Endothelial cell of umbilical vein (primary cell): ENCODE measurements around the gene SLC30A2. TPM values are rescaled to one million over a fixed set of nuclear protein-coding genes. Genes with fewer than 3 reads are reported as not detected.

Source experiments
- BruUV-seq: library from RNA; stranded (reverse); fragments of 400-500 nt; replicated peaks from 2 replicates; lab custom pipeline; 2021; lab: Mats Ljungman, UMichigan
- CTCF ChIA-PET: fragments of 300-600, 350-600 bp; sonication (Branson Sonifier 250); formaldehyde crosslinking; loops from one replicate; lab custom pipeline; 2021; ENCODE audit warnings: antibody characterized with exemption, inconsistent platforms; lab: Charles Lee
- POLR2A ChIA-PET: fragments of 300-600, 350-600 bp; sonication (Branson Sonifier 250); formaldehyde crosslinking; loops from one replicate; lab custom pipeline; 2021; ENCODE audit warnings: antibody characterized with exemption, inconsistent platforms; lab: Charles Lee
- DNase-seq: peaks from one replicate; pipeline ENCODE4 v3.0.0-alpha.2; 2011; ENCODE audit warnings: low read depth, low spot score
- FAIRE-seq: peaks from 2 replicates; lab custom pipeline; 2011; peaks lifted over from hg19 to GRCh38; lab: Jason Lieb, UNC
- H2AFZ ChIP-seq: 2 replicates; pipeline ENCODE4 v1.6.0; 2012; ENCODE audit warnings: low read depth, low read length, control low read depth, inconsistent platforms
- H3K27ac ChIP-seq: 2 replicates; pipeline ENCODE4 v1.5.1; 2011; ENCODE audit warnings: low read depth, mild to moderate bottlenecking, control low read depth, low read length, moderate library complexity; ENCODE audit not compliant: insufficient read depth
- H3K27me3 ChIP-seq, 2 experiments: 2 replicates each; pipeline versions ENCODE4 v1.6.0 to v1.6.1; 2011; ENCODE audit warnings: low read length in 2 of 2, mixed read lengths in 1 of 2; ENCODE audit not compliant: control insufficient read depth in 2 of 2, insufficient read depth in 2 of 2
- H3K36me3 ChIP-seq, 2 experiments: 2 replicates in 1 of 2; 3 replicates in 1 of 2; pipeline ENCODE4 v1.5.1; 2011; ENCODE audit warnings: low read length in 2 of 2, mild to moderate bottlenecking in 1 of 2, moderate library complexity in 1 of 2; ENCODE audit not compliant: control insufficient read depth in 2 of 2, insufficient read depth in 2 of 2; ENCODE audit errors: extremely low read depth in 1 of 2
- H3K4me1 ChIP-seq: 3 replicates; pipeline ENCODE4 v1.5.1; 2011; ENCODE audit warnings: mild to moderate bottlenecking, low read length; ENCODE audit not compliant: control insufficient read depth, insufficient read depth; ENCODE audit errors: extremely low read depth
- H3K4me2 ChIP-seq: 2 replicates; pipeline ENCODE4 v1.6.1; 2011; ENCODE audit warnings: low read length, control low read depth, mixed read lengths; ENCODE audit not compliant: insufficient read depth
- H3K4me3 ChIP-seq, 3 experiments: fragments of 200-600 bp in 1 of 3; sonication (generic), shearing (Covaris generic) in 1 of 3; replicated peaks in 1 of 3; 2 replicates each; pipeline ENCODE4 v1.5.1; 2011 to 2016; ENCODE audit warnings: control low read depth in 3 of 3, low read length in 3 of 3, mild to moderate bottlenecking in 2 of 3, inconsistent platforms in 1 of 3, low read depth in 1 of 3, moderate library complexity in 1 of 3; ENCODE audit not compliant: insufficient read depth in 1 of 3
- H3K79me2 ChIP-seq: 2 replicates; pipeline ENCODE4 v1.6.0; 2012; ENCODE audit warnings: low read length, inconsistent platforms; ENCODE audit not compliant: control insufficient read depth, insufficient read depth
- H3K9ac ChIP-seq: replicated peaks from 2 replicates; pipeline ENCODE3; 2011; ENCODE audit warnings: low read length, control low read depth; ENCODE audit not compliant: insufficient read depth; ENCODE audit errors: extremely low read depth
- H3K9me1 ChIP-seq: replicated peaks from 3 replicates; pipeline ENCODE4 v1.6.0; 2011; ENCODE audit warnings: mild to moderate bottlenecking, low read length; ENCODE audit not compliant: control insufficient read depth, insufficient read depth; ENCODE audit errors: extremely low read depth
- H3K9me3 ChIP-seq: replicated peaks from 2 replicates; pipeline ENCODE4 v1.5.1; 2012; ENCODE audit warnings: low read length, inconsistent platforms; ENCODE audit not compliant: control insufficient read depth, insufficient read depth
- H4K20me1 ChIP-seq: replicated peaks from 2 replicates; pipeline ENCODE3; 2011; ENCODE audit warnings: mild to moderate bottlenecking, low read length; ENCODE audit not compliant: control insufficient read depth, insufficient read depth; ENCODE audit errors: extremely low read depth
- CTCF ChIP-seq, 2 donors: IDR thresholded peaks; 1 replicate in 1 of 2; 2 replicates in 1 of 2; pipeline ENCODE4 v1.5.1; 2011; ENCODE audit warnings: low read length in 2 of 2, mild to moderate bottlenecking in 2 of 2, moderate library complexity in 2 of 2, control low read depth in 1 of 2, inconsistent platforms in 1 of 2, low read depth in 1 of 2; ENCODE audit not compliant: insufficient read depth in 1 of 2; ENCODE audit errors: extremely low read depth in 1 of 2
- EZH2 ChIP-seq: IDR thresholded peaks from 2 replicates; pipeline ENCODE4 v1.6.1; 2012; ENCODE audit warnings: borderline replicate concordance, low read depth, mild to moderate bottlenecking, moderate library complexity, low read length, inconsistent platforms; ENCODE audit not compliant: severe bottlenecking
- FOS ChIP-seq: IDR thresholded peaks from 2 replicates; pipeline ENCODE4 v1.6.1; 2011; ENCODE audit warnings: mild to moderate bottlenecking, low read length, moderate library complexity, borderline replicate concordance; ENCODE audit not compliant: insufficient read depth
- GATA2 ChIP-seq: IDR thresholded peaks from 2 replicates; pipeline ENCODE4 v1.7.0; 2011; ENCODE audit warnings: low read depth, mild to moderate bottlenecking, moderate library complexity, mixed read lengths, low read length; ENCODE audit not compliant: insufficient read length, insufficient read depth
- JUN ChIP-seq: IDR thresholded peaks from 2 replicates; pipeline ENCODE4 v1.6.1; 2011; ENCODE audit warnings: borderline replicate concordance, low read depth; ENCODE audit not compliant: insufficient read length, insufficient read depth
- MAX ChIP-seq: IDR thresholded peaks from 2 replicates; pipeline ENCODE4 v1.6.1; 2011; ENCODE audit not compliant: insufficient read depth, insufficient read length
- MYC ChIP-seq: IDR thresholded peaks from one replicate; pipeline ENCODE4 v1.6.1; 2011; ENCODE audit warnings: mild to moderate bottlenecking, low read depth, low read length
- POLR2A ChIP-seq: IDR thresholded peaks from 2 replicates; pipeline ENCODE4 v1.6.1; 2012; ENCODE audit warnings: low read depth, mild to moderate bottlenecking, control low read depth, low read length
- POLR2AphosphoS5 ChIP-seq: IDR thresholded peaks from 2 replicates; pipeline ENCODE4 v1.6.1; 2012; ENCODE audit warnings: low read depth, mild to moderate bottlenecking, control low read depth, low read length, moderate library complexity; ENCODE audit not compliant: insufficient read depth
- dilution Hi-C: fragments of 300-500 bp; cut with MboI; formaldehyde crosslinking; loops from one replicate; pipeline ENCODE4 v1.15.0; 2019; ENCODE audit warnings: low sequenced_read_pairs; ENCODE audit not compliant: extremely low pct_ligation_motif_present
- intact Hi-C: fragments of 100-400 bp; cut with micrococcal nuclease; formaldehyde crosslinking; loops from one replicate; pipeline ENCODE4 v1.10.0; 2022
- polyA plus RNA-seq, 4 experiments: library from polyadenylated mRNA; depleted of rRNA in 3 of 4; stranded (reverse) in 3 of 4; unstranded in 1 of 4; fragments of >200 nt; gene quantifications; 2 replicates each; pipeline versions ENCODE4 v1.2.1 to v1.2.3, GENCODE V29; 2011 to 2012; ENCODE audit warnings: missing spikeins in 1 of 4
- total RNA-seq: library from RNA; stranded (reverse); gene quantifications from 2 replicates; pipeline ENCODE4 v1.2.3, GENCODE V29; 2021

Gene SLC30A2
- total and polyA plus RNA-seq, 2 donors (not counting 3 experiments of a cell fraction or from before 2014, with no cell fraction given), result not detected

GRCh38 chr1:26027716-26028489, 18.0 kb downstream of the SLC30A2 start:
- dilution Hi-C loops, result no loop called here
- no TSS peak for BruUV-seq
- DNase-seq (no peak), FAIRE-seq (no peak)
- Histone ChIP-seq H3K36me3 (no peaks in the 10 kb centered on the region), H3K4me3 (no peak overlapping the region), H3K27me3 (peaks cover 0 to under 1% of the 10 kb centered on the region in 2 experiments), H3K79me2 (no peaks in the 10 kb centered on the region), H3K9ac (no peak overlapping the region), H2AFZ (no peak overlapping the region), H3K27ac (no peak overlapping the region), H3K9me1 (no peaks in the 10 kb centered on the region), H4K20me1 (no peaks in the 10 kb centered on the region), H3K4me2 (no peak overlapping the region), H3K4me1 (no peaks in the 10 kb centered on the region), H3K9me3 (no peaks in the 10 kb centered on the region)
- TF ChIP-seq JUN (no peak), EZH2 (no peak), MAX (no peak), POLR2AphosphoS5 (no peak), FOS (no peak), CTCF (IDR thresholded peaks at IDR 0.05; ENCODE audit: extremely low read depth in 1 of 2, insufficient read depth in 1 of 2, low read depth in 1 of 2, low read length in 2 of 2) (no peak), MYC (no peak), GATA2 (no peak), POLR2A (no peak)
- intact Hi-C loops, result no loop called here
- CTCF ChIA-PET, result interaction anchor here (0.5 to 2.3 kb wide), 4 partner anchors 9 to 141 kb away, joined by 3 to 7 read pairs (median 6); partner anchors contain the start of gene PAFAH2
- POLR2A ChIA-PET, result no interaction called here
